ENCODE results near the gene CAMP. TPM values are rescaled to one million over a fixed set of nuclear protein-coding genes. Genes with fewer than 3 reads are reported as not detected.
"Not testable (repeated sequence)": the region's sequence is repeated elsewhere in the genome, so short reads cannot be mapped to it uniquely, and the experiment has no call there.

The CAMP gene
- total and polyA plus RNA-seq, 7 donors: 0.09 to 0.49 TPM; not detected in 5

GRCh38 chr3:48208076-48208475 is 15.2 kb upstream of the CAMP start:
- no peaks in the 10 kb centered on the region for H3K4me1 ChIP-seq
- DNase-seq (no peak), ATAC-seq (no peak)
- no peaks in the 10 kb centered on the region for H3K9me3 ChIP-seq
- 42 to 62% (median 54%) methylated on average over 3 of the region's 3 CpGs for WGBS, 3 donors
- H3K36me3 ChIP-seq (ENCODE audit: insufficient read depth in 1 of 2, low read depth in 1 of 2): no peaks in the 10 kb centered on the region
- H3K27me3 ChIP-seq (ENCODE audit: insufficient read depth in 3 of 3, low read length in 2 of 3): no peaks in the 10 kb centered on the region
- TF ChIP-seq CTCF (IDR thresholded peaks at IDR 0.05): no peak
- H3K4me3 ChIP-seq: no peak overlapping the region
- intact Hi-C loops (cut with DNase I): no loop called here
- H3K27ac ChIP-seq: no peak overlapping the region

GRCh38 chr3:48209445-48209844 is 13.8 kb upstream of the CAMP start:
- TF ChIP-seq CTCF (IDR thresholded peaks at IDR 0.05): no peak
- no peaks in the 10 kb centered on the region for H3K4me1 ChIP-seq
- no peaks in the 10 kb centered on the region for H3K36me3 ChIP-seq (ENCODE audit: insufficient read depth in 1 of 2, low read depth in 1 of 2)
- ATAC-seq (no peak), DNase-seq (no peak)
- no peaks in the 10 kb centered on the region for H3K27me3 ChIP-seq (ENCODE audit: insufficient read depth in 3 of 3, low read length in 2 of 3)
- no peak overlapping the region for H3K27ac ChIP-seq
- intact Hi-C loops (cut with DNase I): no loop called here
- H3K9me3 ChIP-seq: no peaks in the 10 kb centered on the region
- 95 to 98% (median 95%) methylated on average over 4 of the region's 4 CpGs for WGBS, 3 donors
- no peak overlapping the region for H3K4me3 ChIP-seq

GRCh38 chr3:48210534-48210933 is 12.8 kb upstream of the CAMP start:
- H3K9me3 ChIP-seq; ATAC-seq; H3K4me3 ChIP-seq; H3K4me1 ChIP-seq; H3K27ac ChIP-seq; H3K27me3 ChIP-seq (ENCODE audit: insufficient read depth in 3 of 3, low read length in 2 of 3); H3K36me3 ChIP-seq (ENCODE audit: insufficient read depth in 1 of 2, low read depth in 1 of 2); DNase-seq; intact Hi-C loops (cut with DNase I): not testable (repeated sequence)
- 82 to 86% (median 86%) methylated on average over 28 to 41 of the region's 48 CpGs for WGBS, 3 donors

GRCh38 chr3:48211776-48212175 is 11.5 kb upstream of the CAMP start:
- H3K36me3 ChIP-seq (ENCODE audit: insufficient read depth in 1 of 2, low read depth in 1 of 2); intact Hi-C loops (cut with DNase I); H3K4me1 ChIP-seq; H3K27me3 ChIP-seq (ENCODE audit: insufficient read depth in 3 of 3, low read length in 2 of 3); DNase-seq; ATAC-seq; H3K27ac ChIP-seq; H3K9me3 ChIP-seq; H3K4me3 ChIP-seq: not testable (repeated sequence)
- 87 to 95% (median 89%) methylated on average over 10 to 15 of the region's 36 CpGs for WGBS, 3 donors

GRCh38 chr3:48214225-48214624 is 9.1 kb upstream of the CAMP start:
- no peak for ATAC-seq
- intact Hi-C loops (cut with DNase I): no loop called here
- peaks cover 4% of the 10 kb centered on the region for H3K4me1 ChIP-seq
- no peaks in the 10 kb centered on the region for H3K27me3 ChIP-seq (ENCODE audit: insufficient read depth in 3 of 3, low read length in 2 of 3)
- no peak overlapping the region for H3K27ac ChIP-seq
- 83 to 90% (median 89%) methylated on average over 3 of the region's 3 CpGs for WGBS, 3 donors
- no peak for DNase-seq
- no peak overlapping the region for H3K4me3 ChIP-seq
- H3K9me3 ChIP-seq: no peaks in the 10 kb centered on the region
- H3K36me3 ChIP-seq (ENCODE audit: insufficient read depth in 1 of 2, low read depth in 1 of 2): no peaks in the 10 kb centered on the region
- no peak for TF ChIP-seq CTCF (IDR thresholded peaks at IDR 0.05)

- Histone ChIP-seq H3K4me1 (peaks cover 4% of the 10 kb centered on the region), H3K4me3 (no peak overlapping the region), H3K27me3 (ENCODE audit: insufficient read depth in 3 of 3, low read length in 2 of 3) (no peaks in the 10 kb centered on the region), H3K9me3 (no peaks in the 10 kb centered on the region), H3K27ac (no peak overlapping the region), H3K36me3 (ENCODE audit: insufficient read depth in 1 of 2, low read depth in 1 of 2) (no peaks in the 10 kb centered on the region)
- TF ChIP-seq CTCF (IDR thresholded peaks at IDR 0.05): no peak
- DNase-seq: peak; percentile 48 to 78
- peak in 3 of 4 donors; percentile 33 to 66 (median 42) for ATAC-seq
- 46 to 67% (median 47%) methylated on average over 3 of the region's 3 CpGs for WGBS, 3 donors
- intact Hi-C loops (cut with DNase I): no loop called here
Observed at GRCh38 chr3:48215019-48215418, 8.3 kb upstream of the CAMP start.

All from psoas muscle (tissue), 8 donors.